HL-60 (cell line): Measurements from ENCODE around the gene MYO15A.

ENCODE experiments used
- POLR2AphosphoS5 ChIP-seq: IDR thresholded peaks from 2 replicates; pipeline ENCODE4 v1.6.1; 2012; ENCODE audit warnings: low read depth
- SPI1 ChIP-seq: IDR thresholded peaks from 2 replicates; pipeline ENCODE4 v1.6.1; 2012; ENCODE audit warnings: low read depth, mild to moderate bottlenecking, borderline replicate concordance
- TF ChIP-seq, protein P1 (sequence below): IDR thresholded peaks from one replicate; pipeline ENCODE4 v1.5.1; 2011; ENCODE audit warnings: low read length, control low read depth, inconsistent platforms; ENCODE audit not compliant: insufficient read depth

DNA sequence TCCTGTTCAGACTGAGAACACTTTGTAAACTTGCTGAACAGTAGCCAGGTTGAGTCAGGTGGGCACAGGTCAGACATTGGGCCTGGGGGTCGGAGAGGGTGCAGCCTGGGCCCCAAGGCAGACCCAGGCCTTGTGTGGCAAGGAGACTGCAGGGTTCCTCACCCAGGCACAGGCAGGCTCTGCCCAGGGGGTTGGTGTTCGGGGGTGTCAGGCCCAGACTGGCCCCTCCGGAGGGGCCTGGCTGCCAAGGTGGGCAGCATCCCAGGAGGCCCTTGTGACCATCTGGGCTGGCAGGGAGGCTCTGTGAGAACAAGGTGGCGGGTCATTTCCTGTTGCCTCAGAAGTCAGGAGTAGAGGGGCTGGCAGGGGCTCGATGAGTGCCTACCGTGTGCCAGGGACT, 585 bp upstream of the MYO15A start:
- TF ChIP-seq, protein P1, sequence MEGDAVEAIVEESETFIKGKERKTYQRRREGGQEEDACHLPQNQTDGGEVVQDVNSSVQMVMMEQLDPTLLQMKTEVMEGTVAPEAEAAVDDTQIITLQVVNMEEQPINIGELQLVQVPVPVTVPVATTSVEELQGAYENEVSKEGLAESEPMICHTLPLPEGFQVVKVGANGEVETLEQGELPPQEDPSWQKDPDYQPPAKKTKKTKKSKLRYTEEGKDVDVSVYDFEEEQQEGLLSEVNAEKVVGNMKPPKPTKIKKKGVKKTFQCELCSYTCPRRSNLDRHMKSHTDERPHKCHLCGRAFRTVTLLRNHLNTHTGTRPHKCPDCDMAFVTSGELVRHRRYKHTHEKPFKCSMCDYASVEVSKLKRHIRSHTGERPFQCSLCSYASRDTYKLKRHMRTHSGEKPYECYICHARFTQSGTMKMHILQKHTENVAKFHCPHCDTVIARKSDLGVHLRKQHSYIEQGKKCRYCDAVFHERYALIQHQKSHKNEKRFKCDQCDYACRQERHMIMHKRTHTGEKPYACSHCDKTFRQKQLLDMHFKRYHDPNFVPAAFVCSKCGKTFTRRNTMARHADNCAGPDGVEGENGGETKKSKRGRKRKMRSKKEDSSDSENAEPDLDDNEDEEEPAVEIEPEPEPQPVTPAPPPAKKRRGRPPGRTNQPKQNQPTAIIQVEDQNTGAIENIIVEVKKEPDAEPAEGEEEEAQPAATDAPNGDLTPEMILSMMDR, result no peak
- TF ChIP-seq POLR2AphosphoS5 (no peak), SPI1 (no peak)
